Measurements from ENCODE around the gene EZH1. TPM values are rescaled to one million over a fixed set of nuclear protein-coding genes. Genes with fewer than 3 reads are reported as not detected.

The EZH1 gene
- total and polyA plus RNA-seq, 10 of the 15 experiments (the other 5 are each of a cell fraction or from before 2014, with no cell fraction given): 6.1 to 43.3 (median 16.8) TPM

DNA sequence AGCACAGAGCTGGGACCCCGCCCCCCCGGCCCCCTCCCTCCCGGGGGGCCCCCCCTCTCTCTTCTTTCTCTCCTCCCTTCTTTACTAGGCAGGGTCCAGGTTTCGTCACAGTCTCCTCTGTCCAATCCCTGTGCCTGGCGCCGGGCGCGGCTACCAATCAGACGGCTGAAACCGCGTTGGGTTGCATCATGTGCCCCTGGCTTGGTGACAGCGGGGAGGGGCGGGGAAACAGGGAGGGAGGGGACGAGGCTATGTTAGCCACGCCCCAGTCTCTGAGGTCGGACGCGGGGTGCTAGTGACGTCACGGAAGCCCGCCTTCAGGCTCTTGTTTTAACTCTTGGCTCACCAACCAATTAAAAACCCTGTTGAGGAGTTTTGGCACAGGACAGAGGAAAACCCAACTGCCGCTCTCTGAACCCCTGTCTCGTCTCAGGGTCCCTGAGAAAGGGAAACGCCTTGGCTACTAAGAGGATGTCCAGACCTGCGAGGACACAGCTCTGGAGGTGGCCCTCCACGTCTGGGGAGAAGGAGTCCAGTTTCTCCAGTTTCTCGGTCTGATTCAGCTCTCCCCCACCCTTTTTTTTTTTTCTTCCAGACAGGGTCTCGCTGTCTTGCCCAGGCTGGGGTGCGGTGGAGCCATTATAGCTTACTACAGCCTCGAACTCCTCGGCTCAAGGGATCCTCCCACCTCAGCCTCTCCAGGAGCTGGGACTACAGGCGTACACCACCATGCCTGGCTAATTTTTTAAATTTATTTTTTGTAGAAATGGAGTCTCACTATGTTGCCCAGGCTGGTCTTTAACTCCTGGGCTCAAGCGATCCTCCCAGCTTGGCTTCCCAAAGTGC lies 67.6 kb downstream of the EZH1 start (continued):
- TF ChIP-seq CREM (IDR thresholded peaks at IDR 0.05; ENCODE audit: low read depth): peak; percentile 85
- no peak for TF ChIP-seq TCF3 (IDR thresholded peaks at IDR 0.05; ENCODE audit: borderline replicate concordance, insufficient read depth, low read depth, low read length)
- no peak for TF ChIP-seq MEF2B (IDR thresholded peaks at IDR 0.05; ENCODE audit: partially characterized antibody, poor library complexity, severe bottlenecking)
- TF ChIP-seq, protein P1, sequence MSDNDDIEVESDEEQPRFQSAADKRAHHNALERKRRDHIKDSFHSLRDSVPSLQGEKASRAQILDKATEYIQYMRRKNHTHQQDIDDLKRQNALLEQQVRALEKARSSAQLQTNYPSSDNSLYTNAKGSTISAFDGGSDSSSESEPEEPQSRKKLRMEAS (IDR thresholded peaks at IDR 0.05; ENCODE audit: low read depth, low read length): peak; percentile 60; the same call in 1 of the 2 replicates
- peak; percentile 49; the same call in 1 of the 2 replicates for TF ChIP-seq BRCA1 (IDR thresholded peaks at IDR 0.05; ENCODE audit: low read depth, low read length)
- TF ChIP-seq RUNX3 (IDR thresholded peaks at IDR 0.05; ENCODE audit: low read length): no peak
- TF ChIP-seq POLR2A (IDR thresholded peaks at IDR 0.05; ENCODE audit: low read depth, low read length): no peak
- no peak for TF ChIP-seq SIX5 (IDR thresholded peaks at IDR 0.05; ENCODE audit: low read depth, low read length, severe bottlenecking)
- TF ChIP-seq MTA2 (IDR thresholded peaks at IDR 0.05; ENCODE audit: low read depth): no peak
- TF ChIP-seq ASH2L (IDR thresholded peaks at IDR 0.05; ENCODE audit: borderline replicate concordance, low read depth): no peak
- no peak for TF ChIP-seq NR2F1 (conservative IDR thresholded peaks at IDR 0.05)
- TF ChIP-seq CBFB (IDR thresholded peaks at IDR 0.05; ENCODE audit: low read depth): no peak
- no peak for TF ChIP-seq LARP7 (IDR thresholded peaks at IDR 0.05)
- no peak for TF ChIP-seq PAX5 (IDR thresholded peaks at IDR 0.05; ENCODE audit: borderline replicate concordance, low read depth, low read length)
- TF ChIP-seq SPI1 (IDR thresholded peaks at IDR 0.05; ENCODE audit: borderline replicate concordance, insufficient read depth, low read depth, low read length): no peak
- TF ChIP-seq RAD51 (IDR thresholded peaks at IDR 0.05): peak; percentile 94
- TF ChIP-seq EP300 (IDR thresholded peaks at IDR 0.05; ENCODE audit: borderline replicate concordance in 1 of 2, control insufficient read depth in 1 of 2, low read depth in 2 of 2, low read length in 2 of 2): peak in 1 of 2 experiments; percentile 12; a peak in 1 of 4 replicates
- TF ChIP-seq, protein P2, sequence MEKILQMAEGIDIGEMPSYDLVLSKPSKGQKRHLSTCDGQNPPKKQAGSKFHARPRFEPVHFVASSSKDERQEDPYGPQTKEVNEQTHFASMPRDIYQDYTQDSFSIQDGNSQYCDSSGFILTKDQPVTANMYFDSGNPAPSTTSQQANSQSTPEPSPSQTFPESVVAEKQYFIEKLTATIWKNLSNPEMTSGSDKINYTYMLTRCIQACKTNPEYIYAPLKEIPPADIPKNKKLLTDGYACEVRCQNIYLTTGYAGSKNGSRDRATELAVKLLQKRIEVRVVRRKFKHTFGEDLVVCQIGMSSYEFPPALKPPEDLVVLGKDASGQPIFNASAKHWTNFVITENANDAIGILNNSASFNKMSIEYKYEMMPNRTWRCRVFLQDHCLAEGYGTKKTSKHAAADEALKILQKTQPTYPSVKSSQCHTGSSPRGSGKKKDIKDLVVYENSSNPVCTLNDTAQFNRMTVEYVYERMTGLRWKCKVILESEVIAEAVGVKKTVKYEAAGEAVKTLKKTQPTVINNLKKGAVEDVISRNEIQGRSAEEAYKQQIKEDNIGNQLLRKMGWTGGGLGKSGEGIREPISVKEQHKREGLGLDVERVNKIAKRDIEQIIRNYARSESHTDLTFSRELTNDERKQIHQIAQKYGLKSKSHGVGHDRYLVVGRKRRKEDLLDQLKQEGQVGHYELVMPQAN (conservative IDR thresholded peaks at IDR 0.05): no peak
- peak; percentile 74 to 76; a peak in 3 of 4 replicates for TF ChIP-seq BHLHE40 (IDR thresholded peaks at IDR 0.05; ENCODE audit: borderline replicate concordance in 1 of 2, low read depth in 2 of 2, low read length in 1 of 2)
- no peak for TF ChIP-seq STAT3 (IDR thresholded peaks at IDR 0.05; ENCODE audit: low read depth, low read length)
- no peak for TF ChIP-seq CHD4 (IDR thresholded peaks at IDR 0.05)
- TF ChIP-seq STAT1 (conservative IDR thresholded peaks at IDR 0.05): no peak
- TF ChIP-seq KLF5 (IDR thresholded peaks at IDR 0.05; ENCODE audit: partially characterized antibody): no peak
- TF ChIP-seq ATF7 (IDR thresholded peaks at IDR 0.05; ENCODE audit: low read depth): peak; percentile 97
- no peak for TF ChIP-seq NFIC (IDR thresholded peaks at IDR 0.05; ENCODE audit: low read depth, low read length)
- TF ChIP-seq, protein P3, sequence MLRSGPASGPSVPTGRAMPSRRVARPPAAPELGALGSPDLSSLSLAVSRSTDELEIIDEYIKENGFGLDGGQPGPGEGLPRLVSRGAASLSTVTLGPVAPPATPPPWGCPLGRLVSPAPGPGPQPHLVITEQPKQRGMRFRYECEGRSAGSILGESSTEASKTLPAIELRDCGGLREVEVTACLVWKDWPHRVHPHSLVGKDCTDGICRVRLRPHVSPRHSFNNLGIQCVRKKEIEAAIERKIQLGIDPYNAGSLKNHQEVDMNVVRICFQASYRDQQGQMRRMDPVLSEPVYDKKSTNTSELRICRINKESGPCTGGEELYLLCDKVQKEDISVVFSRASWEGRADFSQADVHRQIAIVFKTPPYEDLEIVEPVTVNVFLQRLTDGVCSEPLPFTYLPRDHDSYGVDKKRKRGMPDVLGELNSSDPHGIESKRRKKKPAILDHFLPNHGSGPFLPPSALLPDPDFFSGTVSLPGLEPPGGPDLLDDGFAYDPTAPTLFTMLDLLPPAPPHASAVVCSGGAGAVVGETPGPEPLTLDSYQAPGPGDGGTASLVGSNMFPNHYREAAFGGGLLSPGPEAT (IDR thresholded peaks at IDR 0.05; ENCODE audit: low read depth): peak; percentile 38; the same call in 1 of the 2 replicates
- no peak for TF ChIP-seq KAT2A (conservative IDR thresholded peaks at IDR 0.05; ENCODE audit: control insufficient read depth, low read depth, low read length)
- no peak for TF ChIP-seq JUNB (IDR thresholded peaks at IDR 0.05)
- TF ChIP-seq ZNF274 (IDR thresholded peaks at IDR 0.05; ENCODE audit: insufficient read depth, insufficient read length): no peak

All from GM12878 (cell line).